GM23248 (cell line): Measurements from ENCODE around the gene PRIMA1.

Experiments
- EZH2 ChIP-seq: fragments of 200-600 bp; sonication (generic); IDR thresholded peaks from 2 replicates; pipeline ENCODE4 v1.6.1; 2018; ENCODE audit warnings: antibody characterized with exemption, mild to moderate bottlenecking; ENCODE audit not compliant: insufficient read depth, poor library complexity, severe bottlenecking
- EZH2phosphoT487 ChIP-seq: fragments of 200-600 bp; sonication (generic); IDR thresholded peaks from 2 replicates; pipeline ENCODE4 v1.6.1; 2018; ENCODE audit warnings: antibody characterized with exemption, moderate library complexity, mild to moderate bottlenecking, low read depth; ENCODE audit not compliant: insufficient read depth

GRCh38 chr14:93804654-93805053 lies 16.4 kb upstream of the PRIMA1 start:
- TF ChIP-seq EZH2 (no peak), EZH2phosphoT487 (no peak)
